Heart left ventricle (tissue), 13 donors: ENCODE data around the gene TDRD10.

Source experiments
- CTCF ChIP-seq, 12 donors: fragments of 200-600 bp; sonication (generic) in 4 of 12; IDR thresholded peaks; one replicate each; pipeline versions ENCODE4 v1.5.0 to v1.8.0; 2018 to 2022; ENCODE audit warnings: antibody characterized with exemption in 12 of 12, mild to moderate bottlenecking in 5 of 12
- POLR2A ChIP-seq, 2 donors: fragments of 450-650 bp; IDR thresholded peaks; one replicate each; pipeline ENCODE4 v1.6.1; 2017; ENCODE audit warnings: antibody characterized with exemption in 2 of 2, mild to moderate bottlenecking in 2 of 2, moderate library complexity in 2 of 2
- donor health status: ischemic (EF 13 %, LVEDD 7.1; RV severe dilation, severe dysfunction).
- donor health status: DM: no; HTN: yes; CAD: no.
- donor health status: DM: no; HTN: no; CAD: no.
- donor health status: ischemic (EF 25% LVEDD 6.9; RV normal size, moderate dysfunction).
- donor health status: ischemic (EF 25% LVEDD 5.7; RV mildly dilated, moderate dysfunction).
- donor health status: ischemic (EF 35%, LVEDD 5.7; RV mildly dilated, moderate dysfunction).
- donor health status: nonischemic (EF 11% LVEDD 7.7; RV severe dilation, severe dysfunction).
- donor health status: DM: yes; HTN: yes; CAD: no.
- donor health status: PGD.
- donor health status: ischemic (EF 29% LVEDD 5.4; RV normal size, mild dysfunction).
- donor health status: nonischemic (EF 23%, LVEDD 6.1; RV moderate dilation, normal function).

GRCh38 chr1:154496383-154496782, 5.6 kb upstream of the TDRD10 start:
- TF ChIP-seq CTCF (IDR thresholded peaks at IDR 0.05) (no peak), POLR2A (IDR thresholded peaks at IDR 0.05) (no peak)
